Hindlimb muscle (tissue), 1 donor: ENCODE measurements around the gene SMIM36. TPM values are rescaled to one million over a fixed set of nuclear protein-coding genes. Genes with fewer than 3 reads are reported as not detected.
"Not testable (repeated sequence)": the region's sequence is repeated elsewhere in the genome, so short reads cannot be mapped to it uniquely, and the experiment has no call there.

Experiments used
- DNase-seq: peaks from one replicate; pipeline ENCODE4 v3.0.0-alpha.2; 2013
- polyA plus RNA-seq: library from polyadenylated mRNA; unstranded; fragments of 120-200 nt; gene quantifications from one replicate; pipeline ENCODE4 v1.2.1, GENCODE V29; 2013; ENCODE audit not compliant: insufficient read length

The SMIM36 gene
- polyA plus RNA-seq, 1 donor: 0.09 TPM

- no peak for DNase-seq
Observed at GRCh38 chr17:55433629-55434422, 77.4 kb downstream of the SMIM36 start.

GRCh38 chr17:55433029-55433628 is 78.1 kb downstream of the SMIM36 start:
- DNase-seq: no peak

GRCh38 chr17:55432358-55433028 is 78.8 kb downstream of the SMIM36 start:
- no peak for DNase-seq

GRCh38 chr17:55431914-55432313 is 79.3 kb downstream of the SMIM36 start:
- not testable (repeated sequence) for DNase-seq

- DNase-seq: no peak
Observed at GRCh38 chr17:55430541-55431288, 80.5 kb downstream of the SMIM36 start.

GRCh38 chr17:55427587-55427882 is 83.7 kb downstream of the SMIM36 start:
- DNase-seq: no peak

GRCh38 chr17:55426851-55427586 is 84.2 kb downstream of the SMIM36 start:
- DNase-seq: no peak

- DNase-seq: no peak
Observed at GRCh38 chr17:55424893-55425540, 86.2 kb downstream of the SMIM36 start.

- DNase-seq: no peak
Observed at GRCh38 chr17:55423535-55423934, 87.7 kb downstream of the SMIM36 start.

GRCh38 chr17:55422828-55423164 is 88.5 kb downstream of the SMIM36 start:
- not testable (repeated sequence) for DNase-seq

GRCh38 chr17:55421179-55421934 is 89.9 kb downstream of the SMIM36 start, which contains the start of gene MMD:
Gene MMD (minus strand): TSS chr17:55421835. CDS start chr17:55421695, 140 bp downstream.
- DNase-seq: peak; percentile 17

GRCh38 chr17:55420776-55421178 is 90.5 kb downstream of the SMIM36 start:
- peak; percentile 19 for DNase-seq

GRCh38 chr17:55420067-55420775 is 91.0 kb downstream of the SMIM36 start:
- no peak for DNase-seq

GRCh38 chr17:55418369-55419268 is 92.6 kb downstream of the SMIM36 start:
- no peak for DNase-seq

GRCh38 chr17:55417411-55418268 is 93.6 kb downstream of the SMIM36 start:
- no peak for DNase-seq

GRCh38 chr17:55416470-55417052 is 94.7 kb downstream of the SMIM36 start:
- DNase-seq: no peak

- DNase-seq: no peak
Observed at GRCh38 chr17:55416000-55416399, 95.3 kb downstream of the SMIM36 start.

GRCh38 chr17:55414983-55415382 is 96.3 kb downstream of the SMIM36 start:
- no peak for DNase-seq
